Fibroblast of lung (primary cell): ENCODE measurements around the gene DENND1A. TPM values are rescaled to one million over a fixed set of nuclear protein-coding genes. Genes with fewer than 3 reads are reported as not detected.
A peak's percentile ranks its signal among the peaks of the same experiment; 100 is the strongest.

ENCODE experiments used
- DNase-seq, 2 donors: peaks; one replicate each; pipeline versions ENCODE4 v3.0.0 to v3.0.0-alpha.2; 2010; ENCODE audit warnings: low read depth in 2 of 2
- H2AFZ ChIP-seq: 2 replicates; pipeline ENCODE4 v1.5.1; 2012; ENCODE audit warnings: low read length, control low read depth, inconsistent platforms
- H3K27ac ChIP-seq: 2 replicates; pipeline ENCODE4 v1.5.1; 2011; ENCODE audit warnings: low read length, control low read depth; ENCODE audit not compliant: insufficient read depth
- H3K27me3 ChIP-seq: 2 replicates; pipeline ENCODE4 v1.5.1; 2011; ENCODE audit warnings: mild to moderate bottlenecking, low read length; ENCODE audit not compliant: control insufficient read depth, insufficient read depth
- H3K36me3 ChIP-seq: 2 replicates; pipeline ENCODE4 v1.5.1; 2011; ENCODE audit warnings: low read length; ENCODE audit not compliant: control insufficient read depth, insufficient read depth
- H3K4me1 ChIP-seq: 2 replicates; pipeline ENCODE4 v1.5.1; 2011; ENCODE audit warnings: low read length; ENCODE audit not compliant: control insufficient read depth, insufficient read depth; ENCODE audit errors: extremely low read depth
- H3K4me2 ChIP-seq: 2 replicates; pipeline ENCODE4 v1.5.1; 2011; ENCODE audit warnings: low read length, control low read depth; ENCODE audit not compliant: insufficient read depth; ENCODE audit errors: extremely low read depth
- H3K4me3 ChIP-seq, 4 experiments: fragments of 200-600 bp in 1 of 4; sonication (generic) in 1 of 4; replicated peaks in 1 of 4; 2 replicates each; pipeline ENCODE4 v1.5.1; 2011 to 2016; ENCODE audit warnings: low read length in 4 of 4, low read depth in 3 of 4, mild to moderate bottlenecking in 3 of 4, control low read depth in 2 of 4, inconsistent platforms in 1 of 4, mixed read lengths in 1 of 4; ENCODE audit not compliant: insufficient read depth in 1 of 4; ENCODE audit errors: control extremely low read depth in 1 of 4
- H3K79me2 ChIP-seq: 2 replicates; pipeline ENCODE4 v1.5.1; 2012; ENCODE audit warnings: mild to moderate bottlenecking, low read length, inconsistent platforms; ENCODE audit not compliant: control insufficient read depth, insufficient read depth
- H3K9ac ChIP-seq: 2 replicates; pipeline ENCODE4 v1.5.1; 2011; ENCODE audit warnings: mild to moderate bottlenecking, low read length, control low read depth; ENCODE audit not compliant: insufficient read depth
- H3K9me3 ChIP-seq: 2 replicates; pipeline ENCODE4 v1.5.1; 2012; ENCODE audit warnings: low read depth, low read length; ENCODE audit not compliant: control insufficient read depth, insufficient read depth
- H4K20me1 ChIP-seq: 2 replicates; pipeline ENCODE4 v1.5.1; 2011; ENCODE audit warnings: low read length; ENCODE audit not compliant: control insufficient read depth, insufficient read depth; ENCODE audit errors: extremely low read depth
- EZH2 ChIP-seq: IDR thresholded peaks from 2 replicates; pipeline ENCODE4 v1.5.1; 2012; ENCODE audit warnings: low read length, control low read depth, mild to moderate bottlenecking; ENCODE audit errors: missing control alignments
- polyA plus RNA-seq, 2 donors: library from polyadenylated mRNA; depleted of rRNA in 1 of 2; stranded (reverse) in 1 of 2; unstranded in 1 of 2; fragments of >200 nt; gene quantifications; 2 replicates each; pipeline ENCODE4 v1.2.1, GENCODE V29; 2011 to 2012; ENCODE audit warnings: missing spikeins in 1 of 2
- total RNA-seq: library from RNA; depleted of rRNA; stranded (reverse); fragments of >200 nt; gene quantifications from 2 replicates; pipeline ENCODE4 v1.2.1, GENCODE V29; 2014
- TF ChIP-seq, protein P1 (sequence below), 2 donors: IDR thresholded peaks in 1 of 2; conservative IDR thresholded peaks in 1 of 2; 1 replicate in 1 of 2; 2 replicates in 1 of 2; pipeline ENCODE4 v1.5.1; 2011 to 2012; ENCODE audit warnings: low read length in 2 of 2, control low read depth in 1 of 2, inconsistent platforms in 1 of 2, low read depth in 1 of 2, mild to moderate bottlenecking in 1 of 2

DENND1A gene
- total and polyA plus RNA-seq, 2 donors (not counting 1 experiment from before 2014, with no cell fraction given), result 13.0 to 18.3 TPM

DNA sequence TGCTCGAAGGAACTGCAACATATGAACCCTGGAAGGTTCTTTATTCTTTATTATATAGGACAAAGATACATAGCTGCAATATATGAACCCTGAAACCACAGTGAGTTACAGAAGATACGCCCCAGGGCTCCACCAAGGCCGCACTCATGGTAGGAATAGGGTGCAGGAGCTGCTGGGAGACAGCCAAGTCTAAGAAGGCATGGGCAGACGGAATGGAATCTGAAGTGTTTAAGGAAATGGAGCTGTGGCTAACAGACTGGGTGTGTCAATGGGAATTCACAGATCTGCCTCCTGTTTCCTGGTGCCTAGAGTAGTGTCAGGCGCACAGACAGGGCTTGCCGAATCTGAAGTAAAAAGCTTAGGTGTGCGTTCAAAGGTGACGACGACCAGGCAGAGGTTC is 286.4 kb downstream of the DENND1A start:
- TF ChIP-seq, protein P1, sequence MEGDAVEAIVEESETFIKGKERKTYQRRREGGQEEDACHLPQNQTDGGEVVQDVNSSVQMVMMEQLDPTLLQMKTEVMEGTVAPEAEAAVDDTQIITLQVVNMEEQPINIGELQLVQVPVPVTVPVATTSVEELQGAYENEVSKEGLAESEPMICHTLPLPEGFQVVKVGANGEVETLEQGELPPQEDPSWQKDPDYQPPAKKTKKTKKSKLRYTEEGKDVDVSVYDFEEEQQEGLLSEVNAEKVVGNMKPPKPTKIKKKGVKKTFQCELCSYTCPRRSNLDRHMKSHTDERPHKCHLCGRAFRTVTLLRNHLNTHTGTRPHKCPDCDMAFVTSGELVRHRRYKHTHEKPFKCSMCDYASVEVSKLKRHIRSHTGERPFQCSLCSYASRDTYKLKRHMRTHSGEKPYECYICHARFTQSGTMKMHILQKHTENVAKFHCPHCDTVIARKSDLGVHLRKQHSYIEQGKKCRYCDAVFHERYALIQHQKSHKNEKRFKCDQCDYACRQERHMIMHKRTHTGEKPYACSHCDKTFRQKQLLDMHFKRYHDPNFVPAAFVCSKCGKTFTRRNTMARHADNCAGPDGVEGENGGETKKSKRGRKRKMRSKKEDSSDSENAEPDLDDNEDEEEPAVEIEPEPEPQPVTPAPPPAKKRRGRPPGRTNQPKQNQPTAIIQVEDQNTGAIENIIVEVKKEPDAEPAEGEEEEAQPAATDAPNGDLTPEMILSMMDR (conservative IDR thresholded peaks at IDR 0.05 in 1 of 2, IDR thresholded peaks at IDR 0.05 in 1 of 2; ENCODE audit: low read depth in 1 of 2, low read length in 2 of 2), result no peak
- Histone ChIP-seq H3K27ac (no peak overlapping the region), H4K20me1 (no peaks in the 10 kb centered on the region)

DNA sequence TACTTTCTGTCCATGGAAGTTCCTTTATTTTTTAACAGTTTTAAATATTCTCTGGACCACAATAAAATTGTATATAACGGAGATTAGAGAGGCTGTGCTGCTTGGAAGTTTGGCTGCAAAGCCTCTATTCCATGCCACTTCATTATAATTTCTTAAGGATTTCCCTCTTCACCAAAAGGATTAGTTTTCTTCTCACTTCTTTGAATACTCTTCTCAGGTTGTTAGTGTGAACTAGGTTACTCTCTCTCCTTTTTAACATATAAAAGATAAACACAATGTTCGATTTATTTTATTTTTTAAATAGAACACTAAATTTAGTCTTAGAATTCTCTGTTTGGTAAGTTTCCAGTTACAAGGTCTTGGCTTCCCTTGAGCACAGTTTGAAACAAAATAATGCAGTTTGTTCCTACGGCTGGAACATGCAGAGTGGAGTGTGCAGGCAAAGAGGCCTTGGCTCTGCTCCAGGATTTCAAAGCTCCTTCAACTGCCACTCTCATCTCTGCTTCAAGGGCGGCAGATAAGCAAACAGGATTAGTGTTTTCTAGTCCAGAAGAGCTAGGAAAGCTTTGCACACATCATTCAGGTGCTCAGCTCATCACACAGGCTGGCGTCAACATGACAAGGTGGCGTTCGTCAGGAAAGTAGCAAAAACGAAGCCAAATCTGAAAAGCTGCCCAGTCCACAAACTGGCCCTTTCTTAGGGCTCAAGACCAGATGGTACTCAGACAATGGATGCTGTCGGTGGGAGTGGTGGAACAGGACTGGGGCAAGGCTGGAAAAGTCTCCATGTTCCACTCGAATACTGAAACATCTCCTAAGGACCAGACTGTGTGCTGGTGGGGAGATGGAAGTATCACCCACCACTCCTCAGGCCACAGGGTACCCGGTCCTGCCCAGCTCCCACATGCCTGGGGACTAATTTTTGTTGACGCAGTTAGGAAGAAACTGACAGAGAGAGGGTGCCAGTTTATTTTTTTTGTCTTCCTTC is 287.3 kb downstream of the DENND1A start:
- H3K27ac ChIP-seq, result no peak overlapping the region
- no peaks in the 10 kb centered on the region for H3K9me3 ChIP-seq
- no peaks in the 10 kb centered on the region for H3K36me3 ChIP-seq
- H3K9ac ChIP-seq, result no peak overlapping the region
- no peaks in the 10 kb centered on the region for H3K4me1 ChIP-seq
- no peaks in the 10 kb centered on the region for H4K20me1 ChIP-seq
- TF ChIP-seq EZH2, result no peak
- TF ChIP-seq, protein P1 (conservative IDR thresholded peaks at IDR 0.05 in 1 of 2, IDR thresholded peaks at IDR 0.05 in 1 of 2; ENCODE audit: low read depth in 1 of 2, low read length in 2 of 2), result no peak
- H3K79me2 ChIP-seq, result no peaks in the 10 kb centered on the region
- peak; percentile 18 to 67 for DNase-seq
- no peak overlapping the region for H3K4me2 ChIP-seq
- no peak overlapping the region for H2AFZ ChIP-seq
- no peak overlapping the region for H3K4me3 ChIP-seq
- no peaks in the 10 kb centered on the region for H3K27me3 ChIP-seq

More for the DNA sequence above, 286.4 kb downstream of the DENND1A start:
- no peak overlapping the region for H3K4me3 ChIP-seq
- H3K79me2 ChIP-seq, result no peaks in the 10 kb centered on the region
- no peaks in the 10 kb centered on the region for H3K9me3 ChIP-seq
- no peak overlapping the region for H3K9ac ChIP-seq
- H2AFZ ChIP-seq, result no peak overlapping the region
- no peaks in the 10 kb centered on the region for H3K36me3 ChIP-seq
- no peaks in the 10 kb centered on the region for H3K27me3 ChIP-seq
- no peak for DNase-seq
- no peaks in the 10 kb centered on the region for H3K4me1 ChIP-seq
- H3K4me2 ChIP-seq, result no peak overlapping the region

DNA sequence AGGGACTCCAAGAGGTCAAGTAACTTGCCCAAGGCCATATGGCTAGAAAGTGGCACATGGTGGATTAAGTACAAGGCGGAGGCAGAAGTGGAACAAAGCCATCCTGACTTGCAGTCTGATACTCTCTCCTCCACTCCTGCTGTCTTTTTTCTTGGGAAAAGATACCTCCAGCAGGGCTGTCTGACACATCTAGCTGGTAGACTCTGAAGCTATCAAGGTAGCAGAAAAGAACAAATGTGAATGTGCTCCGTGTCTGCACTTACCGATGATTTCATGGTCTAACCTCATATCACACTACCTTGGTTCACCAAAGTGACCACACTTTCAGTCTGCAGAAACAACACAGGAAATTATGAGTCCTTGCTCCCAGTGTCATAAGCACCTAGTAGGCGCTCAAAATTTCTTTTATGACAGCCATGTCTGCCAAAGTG is 289.1 kb downstream of the DENND1A start:
- TF ChIP-seq EZH2, result no peak
- TF ChIP-seq, protein P1 (conservative IDR thresholded peaks at IDR 0.05 in 1 of 2, IDR thresholded peaks at IDR 0.05 in 1 of 2; ENCODE audit: low read depth in 1 of 2, low read length in 2 of 2), result no peak
- H2AFZ ChIP-seq, result no peak overlapping the region
- no peaks in the 10 kb centered on the region for H3K79me2 ChIP-seq
- H3K4me3 ChIP-seq, result no peak overlapping the region
- no peak for DNase-seq
- H3K4me1 ChIP-seq, result no peaks in the 10 kb centered on the region
- no peak overlapping the region for H3K9ac ChIP-seq
- H3K36me3 ChIP-seq, result no peaks in the 10 kb centered on the region
- no peaks in the 10 kb centered on the region for H3K27me3 ChIP-seq
- H3K9me3 ChIP-seq, result no peaks in the 10 kb centered on the region
- no peak overlapping the region for H3K27ac ChIP-seq
- H4K20me1 ChIP-seq, result no peaks in the 10 kb centered on the region
- no peak overlapping the region for H3K4me2 ChIP-seq
